H1 (cell line): ENCODE data around the gene SORL1-AS1.

ENCODE experiments used
- TF ChIP-seq, protein P1 (sequence below): fragments of 300-600 bp; sonication (generic); IDR thresholded peaks from 2 replicates; pipeline ENCODE4 v1.7.1; 2012; ENCODE audit warnings: low read length, moderate library complexity, mild to moderate bottlenecking, inconsistent platforms; ENCODE audit not compliant: insufficient replicate concordance

Gene SORL1-AS1

DNA sequence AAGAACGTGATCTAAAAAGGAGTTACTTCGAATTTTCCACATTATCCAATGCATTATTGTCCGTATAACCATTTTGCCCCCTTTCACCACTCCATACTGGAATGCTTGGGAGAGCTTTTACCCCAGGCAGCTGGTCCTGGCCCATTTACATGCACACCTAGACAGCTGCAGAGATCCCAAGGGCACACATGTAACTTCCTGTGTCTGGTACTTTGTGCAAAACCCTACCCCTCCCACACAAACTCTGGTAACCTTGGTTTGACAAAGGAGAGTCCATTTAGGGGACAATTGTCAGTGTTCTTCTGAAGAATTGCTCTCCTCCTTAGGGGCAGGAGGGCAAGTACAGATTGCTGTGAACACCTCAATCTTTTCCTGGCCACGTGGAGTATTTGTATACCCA is 58.0 kb downstream of the SORL1-AS1 start (continued):
- TF ChIP-seq, protein P1, sequence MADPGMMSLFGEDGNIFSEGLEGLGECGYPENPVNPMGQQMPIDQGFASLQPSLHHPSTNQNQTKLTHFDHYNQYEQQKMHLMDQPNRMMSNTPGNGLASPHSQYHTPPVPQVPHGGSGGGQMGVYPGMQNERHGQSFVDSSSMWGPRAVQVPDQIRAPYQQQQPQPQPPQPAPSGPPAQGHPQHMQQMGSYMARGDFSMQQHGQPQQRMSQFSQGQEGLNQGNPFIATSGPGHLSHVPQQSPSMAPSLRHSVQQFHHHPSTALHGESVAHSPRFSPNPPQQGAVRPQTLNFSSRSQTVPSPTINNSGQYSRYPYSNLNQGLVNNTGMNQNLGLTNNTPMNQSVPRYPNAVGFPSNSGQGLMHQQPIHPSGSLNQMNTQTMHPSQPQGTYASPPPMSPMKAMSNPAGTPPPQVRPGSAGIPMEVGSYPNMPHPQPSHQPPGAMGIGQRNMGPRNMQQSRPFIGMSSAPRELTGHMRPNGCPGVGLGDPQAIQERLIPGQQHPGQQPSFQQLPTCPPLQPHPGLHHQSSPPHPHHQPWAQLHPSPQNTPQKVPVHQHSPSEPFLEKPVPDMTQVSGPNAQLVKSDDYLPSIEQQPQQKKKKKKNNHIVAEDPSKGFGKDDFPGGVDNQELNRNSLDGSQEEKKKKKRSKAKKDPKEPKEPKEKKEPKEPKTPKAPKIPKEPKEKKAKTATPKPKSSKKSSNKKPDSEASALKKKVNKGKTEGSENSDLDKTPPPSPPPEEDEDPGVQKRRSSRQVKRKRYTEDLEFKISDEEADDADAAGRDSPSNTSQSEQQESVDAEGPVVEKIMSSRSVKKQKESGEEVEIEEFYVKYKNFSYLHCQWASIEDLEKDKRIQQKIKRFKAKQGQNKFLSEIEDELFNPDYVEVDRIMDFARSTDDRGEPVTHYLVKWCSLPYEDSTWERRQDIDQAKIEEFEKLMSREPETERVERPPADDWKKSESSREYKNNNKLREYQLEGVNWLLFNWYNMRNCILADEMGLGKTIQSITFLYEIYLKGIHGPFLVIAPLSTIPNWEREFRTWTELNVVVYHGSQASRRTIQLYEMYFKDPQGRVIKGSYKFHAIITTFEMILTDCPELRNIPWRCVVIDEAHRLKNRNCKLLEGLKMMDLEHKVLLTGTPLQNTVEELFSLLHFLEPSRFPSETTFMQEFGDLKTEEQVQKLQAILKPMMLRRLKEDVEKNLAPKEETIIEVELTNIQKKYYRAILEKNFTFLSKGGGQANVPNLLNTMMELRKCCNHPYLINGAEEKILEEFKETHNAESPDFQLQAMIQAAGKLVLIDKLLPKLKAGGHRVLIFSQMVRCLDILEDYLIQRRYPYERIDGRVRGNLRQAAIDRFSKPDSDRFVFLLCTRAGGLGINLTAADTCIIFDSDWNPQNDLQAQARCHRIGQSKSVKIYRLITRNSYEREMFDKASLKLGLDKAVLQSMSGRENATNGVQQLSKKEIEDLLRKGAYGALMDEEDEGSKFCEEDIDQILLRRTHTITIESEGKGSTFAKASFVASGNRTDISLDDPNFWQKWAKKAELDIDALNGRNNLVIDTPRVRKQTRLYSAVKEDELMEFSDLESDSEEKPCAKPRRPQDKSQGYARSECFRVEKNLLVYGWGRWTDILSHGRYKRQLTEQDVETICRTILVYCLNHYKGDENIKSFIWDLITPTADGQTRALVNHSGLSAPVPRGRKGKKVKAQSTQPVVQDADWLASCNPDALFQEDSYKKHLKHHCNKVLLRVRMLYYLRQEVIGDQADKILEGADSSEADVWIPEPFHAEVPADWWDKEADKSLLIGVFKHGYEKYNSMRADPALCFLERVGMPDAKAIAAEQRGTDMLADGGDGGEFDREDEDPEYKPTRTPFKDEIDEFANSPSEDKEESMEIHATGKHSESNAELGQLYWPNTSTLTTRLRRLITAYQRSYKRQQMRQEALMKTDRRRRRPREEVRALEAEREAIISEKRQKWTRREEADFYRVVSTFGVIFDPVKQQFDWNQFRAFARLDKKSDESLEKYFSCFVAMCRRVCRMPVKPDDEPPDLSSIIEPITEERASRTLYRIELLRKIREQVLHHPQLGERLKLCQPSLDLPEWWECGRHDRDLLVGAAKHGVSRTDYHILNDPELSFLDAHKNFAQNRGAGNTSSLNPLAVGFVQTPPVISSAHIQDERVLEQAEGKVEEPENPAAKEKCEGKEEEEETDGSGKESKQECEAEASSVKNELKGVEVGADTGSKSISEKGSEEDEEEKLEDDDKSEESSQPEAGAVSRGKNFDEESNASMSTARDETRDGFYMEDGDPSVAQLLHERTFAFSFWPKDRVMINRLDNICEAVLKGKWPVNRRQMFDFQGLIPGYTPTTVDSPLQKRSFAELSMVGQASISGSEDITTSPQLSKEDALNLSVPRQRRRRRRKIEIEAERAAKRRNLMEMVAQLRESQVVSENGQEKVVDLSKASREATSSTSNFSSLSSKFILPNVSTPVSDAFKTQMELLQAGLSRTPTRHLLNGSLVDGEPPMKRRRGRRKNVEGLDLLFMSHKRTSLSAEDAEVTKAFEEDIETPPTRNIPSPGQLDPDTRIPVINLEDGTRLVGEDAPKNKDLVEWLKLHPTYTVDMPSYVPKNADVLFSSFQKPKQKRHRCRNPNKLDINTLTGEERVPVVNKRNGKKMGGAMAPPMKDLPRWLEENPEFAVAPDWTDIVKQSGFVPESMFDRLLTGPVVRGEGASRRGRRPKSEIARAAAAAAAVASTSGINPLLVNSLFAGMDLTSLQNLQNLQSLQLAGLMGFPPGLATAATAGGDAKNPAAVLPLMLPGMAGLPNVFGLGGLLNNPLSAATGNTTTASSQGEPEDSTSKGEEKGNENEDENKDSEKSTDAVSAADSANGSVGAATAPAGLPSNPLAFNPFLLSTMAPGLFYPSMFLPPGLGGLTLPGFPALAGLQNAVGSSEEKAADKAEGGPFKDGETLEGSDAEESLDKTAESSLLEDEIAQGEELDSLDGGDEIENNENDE, result no peak
